NCI-H460 (cell line): ENCODE data around the gene ADAMTSL1. TPM values are rescaled to one million over a fixed set of nuclear protein-coding genes. Genes with fewer than 3 reads are reported as not detected.

Experiments
- DNase-seq: peaks from one replicate; pipeline ENCODE4 v3.0.0-alpha.2; 2016; ENCODE audit warnings: low read depth; ENCODE audit errors: extremely low read depth
- total RNA-seq: library from RNA; depleted of rRNA; stranded (reverse); fragments of >200 nt; shearing (Covaris generic); gene quantifications from 2 replicates; pipeline ENCODE4 v1.2.3, GENCODE V29; 2014

Gene ADAMTSL1
- total RNA-seq, 1 experiment from 2014 or later, result 0.40 TPM

DNA sequence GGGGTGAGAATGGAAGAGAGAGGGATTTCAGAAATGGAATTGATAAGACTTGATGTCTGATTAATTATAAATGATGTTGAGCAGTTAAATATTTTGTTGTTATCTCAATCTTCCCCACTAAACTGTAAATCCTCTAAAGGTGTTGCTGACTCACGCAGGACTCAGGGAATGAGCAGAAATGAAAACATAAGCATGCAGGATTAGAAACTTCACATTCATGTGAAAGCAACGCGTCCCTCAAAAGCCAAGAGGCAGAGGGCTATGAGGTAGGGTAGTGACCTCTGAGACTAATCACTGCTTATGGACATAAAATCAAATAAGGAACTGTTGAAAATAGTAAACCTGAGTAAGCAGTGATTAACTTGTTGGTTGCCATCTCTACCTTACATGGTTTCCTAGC, 21.1 kb downstream of the ADAMTSL1 start:
- DNase-seq, result no peak

DNA sequence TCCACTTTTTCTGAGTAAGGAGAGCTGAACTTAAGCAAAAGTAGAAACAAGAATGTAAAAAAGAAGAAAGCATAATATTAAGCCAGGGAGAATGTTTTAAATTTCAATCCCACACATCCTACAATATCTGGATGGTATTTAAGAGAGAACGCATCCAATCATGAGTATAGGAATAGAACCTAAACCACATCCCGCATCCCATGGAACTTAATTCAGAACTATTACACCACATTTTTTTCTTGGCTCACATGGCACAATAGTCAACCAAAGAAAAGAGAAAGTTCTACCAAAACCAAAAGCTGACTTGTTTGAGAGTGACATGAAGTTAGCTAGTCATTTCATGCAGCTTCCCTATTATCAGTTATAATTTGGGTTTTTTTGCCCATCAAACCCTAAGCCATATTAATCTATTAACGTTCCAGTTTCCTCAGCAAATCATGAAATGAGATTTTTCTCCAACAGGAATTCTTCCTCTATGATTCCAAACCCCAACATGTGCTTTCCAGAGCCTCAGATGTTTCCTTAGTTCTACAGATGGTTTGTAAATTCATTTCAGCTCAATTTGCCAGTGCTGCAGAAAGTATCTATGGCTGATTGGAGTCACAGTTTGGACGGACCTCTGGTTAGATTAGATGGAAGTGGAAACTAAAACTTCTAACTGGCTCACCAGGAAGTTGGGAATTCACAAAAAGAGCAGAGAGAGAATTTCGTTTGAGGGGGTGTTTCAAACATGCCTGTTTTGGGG, 22.5 kb downstream of the ADAMTSL1 start:
- no peak for DNase-seq

GRCh38 chr9:18499062-18499461, 25.1 kb downstream of the ADAMTSL1 start:
- no peak for DNase-seq

DNA sequence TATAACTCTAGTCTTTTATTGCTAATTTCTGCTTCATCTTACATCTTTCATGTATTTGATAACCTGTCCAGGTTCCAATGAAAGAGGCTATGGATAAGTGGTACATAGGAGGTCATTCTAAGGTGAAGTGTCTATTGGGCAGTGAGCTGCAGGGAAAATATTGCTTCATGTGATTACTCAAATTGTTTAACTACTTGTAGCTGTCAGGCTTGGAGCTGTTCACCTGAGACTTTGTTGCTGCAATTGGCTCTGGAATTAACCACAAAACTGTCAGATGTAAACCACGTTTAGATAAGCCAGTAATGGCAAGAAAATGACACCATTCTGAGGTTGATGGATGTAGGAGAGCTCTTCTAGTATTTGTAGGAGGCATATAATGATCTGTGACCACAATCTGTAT, 26.0 kb downstream of the ADAMTSL1 start:
- no peak for DNase-seq

GRCh38 chr9:18500451-18500850, 26.5 kb downstream of the ADAMTSL1 start:
- DNase-seq, result no peak

DNA sequence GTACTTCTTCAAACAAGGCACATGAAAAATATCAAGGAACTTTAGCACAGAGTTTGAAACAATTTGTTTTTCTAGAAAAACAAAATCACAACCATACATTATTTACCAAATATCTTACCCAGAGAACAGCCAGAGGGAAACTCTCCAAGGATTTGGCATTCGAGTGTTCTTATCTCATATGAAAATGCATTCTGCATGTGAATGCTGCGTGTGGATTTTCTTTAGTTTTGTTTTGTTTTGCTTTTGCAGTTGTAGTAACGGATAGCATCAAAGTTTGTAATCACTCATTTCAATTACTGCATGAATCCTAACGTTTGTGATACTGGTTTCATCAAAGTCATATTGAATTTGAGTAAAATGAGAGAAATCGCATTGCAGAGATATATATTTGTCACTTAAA, 28.0 kb downstream of the ADAMTSL1 start:
- DNase-seq, result no peak

- DNase-seq, result no peak
Observed at GRCh38 chr9:18502546-18502945, 28.6 kb downstream of the ADAMTSL1 start.

DNA sequence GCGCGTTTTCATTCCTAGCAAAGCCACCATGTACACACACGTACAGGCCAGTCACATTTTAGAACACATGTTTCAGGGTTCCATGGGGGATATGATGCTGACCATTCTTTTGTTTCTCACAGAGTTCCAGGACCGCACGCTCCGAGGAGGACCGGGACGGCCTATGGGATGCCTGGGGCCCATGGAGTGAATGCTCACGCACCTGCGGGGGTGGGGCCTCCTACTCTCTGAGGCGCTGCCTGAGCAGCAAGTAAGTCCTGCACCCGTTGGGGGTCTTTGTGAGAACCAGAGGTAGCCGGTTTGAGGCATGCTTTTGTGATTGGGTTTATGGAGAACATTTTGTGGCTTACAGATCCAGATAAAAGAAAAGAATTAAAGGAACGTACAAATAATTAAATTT, 30.8 kb downstream of the ADAMTSL1 start:
- DNase-seq, result no peak

DNA sequence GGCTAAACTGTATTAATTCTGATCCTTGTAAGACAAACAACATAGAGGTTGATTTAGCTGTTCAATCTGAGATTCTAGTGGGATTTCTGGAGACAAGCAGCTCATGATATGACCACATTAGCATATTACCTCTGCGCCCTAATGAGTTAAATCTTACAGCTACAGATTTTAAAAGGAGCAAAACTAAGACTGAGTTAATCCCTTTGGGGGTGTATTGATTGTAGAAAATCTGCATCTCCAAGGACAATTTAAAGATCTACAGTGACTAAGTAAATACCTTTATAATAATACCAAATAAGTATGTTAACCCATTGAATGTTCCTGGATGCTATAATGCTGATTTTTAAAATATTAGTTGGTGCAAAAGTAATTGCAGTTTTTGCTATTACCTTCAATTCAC, 33.2 kb downstream of the ADAMTSL1 start:
- no peak for DNase-seq

DNA sequence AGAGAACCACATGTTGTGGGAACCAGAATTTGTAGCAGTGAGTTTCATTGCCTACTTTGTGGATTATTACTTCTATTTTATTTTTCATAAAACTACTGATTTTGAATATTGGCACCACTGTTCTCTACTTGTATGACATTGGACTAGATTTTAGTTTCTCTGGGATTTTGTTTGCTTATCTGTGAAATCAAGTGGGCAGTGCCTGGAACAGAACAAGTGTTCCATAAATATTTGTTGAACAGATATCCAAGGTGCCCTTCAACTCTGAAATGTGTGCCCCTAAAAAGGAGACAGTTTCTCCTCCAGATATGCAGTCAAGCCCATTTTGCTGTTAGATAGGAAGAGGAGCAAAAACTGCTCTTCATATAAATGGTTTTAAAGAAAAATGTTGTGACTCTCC, 42.6 kb downstream of the ADAMTSL1 start:
- no peak for DNase-seq

DNA sequence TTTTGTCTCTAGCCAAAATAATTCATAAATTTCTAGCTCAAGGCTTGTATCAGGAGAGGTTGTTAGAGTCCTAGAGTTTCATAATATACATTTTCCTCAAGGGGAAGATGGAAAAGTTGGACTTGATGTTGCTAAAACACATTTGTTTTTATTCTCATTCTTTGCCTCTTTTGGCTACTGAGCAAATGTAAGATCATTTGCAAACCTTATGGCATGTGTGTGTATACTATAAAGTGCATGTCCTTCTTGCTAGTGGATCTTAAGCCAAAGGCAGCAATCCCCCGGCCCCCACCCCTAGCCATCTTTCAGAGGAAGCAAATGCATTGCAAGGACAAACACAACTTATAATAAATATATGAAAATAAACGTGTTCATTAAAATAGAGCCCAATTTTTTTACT, 43.0 kb downstream of the ADAMTSL1 start:
- no peak for DNase-seq

DNA sequence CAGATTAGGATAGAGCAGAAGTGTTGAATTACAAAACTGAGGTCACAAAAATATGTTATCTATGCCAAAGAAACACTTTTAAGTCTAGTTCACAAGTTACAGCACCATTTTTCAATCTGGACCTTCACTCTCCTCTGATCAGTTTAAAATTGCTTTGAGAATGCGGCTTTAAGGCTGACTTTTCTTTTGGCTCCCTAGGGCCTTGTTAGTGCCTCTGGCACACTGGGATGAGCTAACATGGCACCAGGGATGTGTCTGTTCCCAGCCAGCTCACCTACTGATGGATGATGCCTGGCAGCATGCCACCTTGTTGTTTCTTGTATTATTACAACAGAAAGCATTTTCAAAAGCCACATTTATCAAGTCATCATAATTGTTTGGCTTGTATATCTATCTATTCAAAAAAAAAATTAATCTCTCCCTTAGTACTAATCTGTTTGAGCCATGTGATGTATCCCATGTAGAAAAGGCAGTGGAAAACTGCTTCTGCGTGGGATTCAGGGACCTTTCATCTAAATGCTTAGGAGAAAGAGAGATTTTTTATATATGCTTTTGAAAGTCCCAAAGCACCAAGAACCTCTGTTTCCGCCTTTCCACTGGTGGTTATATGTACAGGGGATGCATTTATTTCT, 46.6 kb downstream of the ADAMTSL1 start:
- DNase-seq, result no peak

DNA sequence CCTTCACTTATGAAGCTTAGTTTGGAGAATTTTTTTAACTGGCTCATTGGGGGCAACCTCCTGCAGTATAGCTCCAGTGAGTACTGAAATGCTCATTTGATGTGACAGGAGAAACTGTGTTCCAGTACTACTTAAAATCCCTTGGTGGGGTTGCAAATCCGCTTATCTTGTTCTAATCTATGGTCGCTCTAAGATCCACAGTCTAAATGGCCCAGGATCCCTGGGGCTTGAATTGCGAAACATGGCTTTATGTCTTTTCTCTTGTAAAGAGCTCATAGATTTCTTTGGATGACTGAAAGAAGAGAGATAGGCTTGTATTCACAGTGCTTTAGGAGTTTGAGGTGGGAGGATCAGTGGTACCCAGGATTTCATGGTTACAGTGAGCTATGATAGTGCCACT, 52.7 kb downstream of the ADAMTSL1 start:
- DNase-seq, result no peak

GRCh38 chr9:18531136-18532065, 57.4 kb downstream of the ADAMTSL1 start:
- DNase-seq, result no peak

- no peak for DNase-seq
Observed at GRCh38 chr9:18534611-18535010, 60.7 kb downstream of the ADAMTSL1 start.

- DNase-seq, result no peak
Observed at GRCh38 chr9:18536554-18536953, 62.6 kb downstream of the ADAMTSL1 start.

- DNase-seq, result peak; percentile 36
Observed at GRCh38 chr9:18539203-18539693, 65.3 kb downstream of the ADAMTSL1 start.

GRCh38 chr9:18542837-18543405, 69.0 kb downstream of the ADAMTSL1 start:
- DNase-seq, result no peak

DNA sequence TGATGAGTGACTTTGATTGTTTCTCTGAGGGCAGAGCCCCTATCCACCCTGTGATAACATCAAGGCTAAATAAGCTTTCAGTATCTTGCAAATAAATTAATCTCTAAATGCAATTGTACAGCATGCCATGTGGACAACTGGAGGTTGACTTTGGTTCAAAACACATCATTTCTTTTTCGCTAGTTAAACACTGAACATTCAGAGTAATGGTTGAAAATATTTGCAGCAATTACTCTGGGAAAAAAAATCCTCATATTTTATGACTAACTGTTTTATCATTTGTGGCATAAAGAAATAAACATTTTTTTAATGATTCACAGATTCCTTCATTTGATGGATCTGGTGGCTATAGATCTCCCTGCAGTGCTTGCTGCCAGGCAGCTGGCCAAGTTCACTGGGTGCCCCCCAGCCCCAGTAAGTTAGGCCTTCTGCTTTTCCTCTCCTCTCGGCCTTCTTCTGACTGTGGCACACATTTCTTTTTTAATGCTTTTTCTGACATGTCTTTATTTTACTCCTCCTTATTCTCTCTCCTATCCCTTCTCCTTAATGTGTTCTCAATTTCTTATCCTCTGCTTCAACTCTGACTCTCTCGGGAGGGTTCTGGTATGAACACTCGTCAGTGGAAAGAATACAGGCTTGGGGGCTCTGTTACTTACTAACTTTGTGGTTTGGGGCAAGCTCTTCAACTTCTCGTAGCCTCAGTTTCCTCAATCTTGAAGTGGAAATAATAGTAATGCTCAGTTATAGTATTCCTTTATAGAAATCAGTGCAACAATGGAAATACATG, 69.6 kb downstream of the ADAMTSL1 start:
- no peak for DNase-seq

- no peak for DNase-seq
Observed at GRCh38 chr9:18544456-18544855, 70.5 kb downstream of the ADAMTSL1 start.
